Psoas muscle (tissue), 8 donors: Measurements from ENCODE around the gene OSBPL9. TPM values are rescaled to one million over a fixed set of nuclear protein-coding genes. Genes with fewer than 3 reads are reported as not detected.
A peak's percentile ranks its signal among the peaks of the same experiment; 100 is the strongest.

Experiments
- ATAC-seq, 4 donors: fragments of 200-7000 bp; cut with Tn5 transposase; one replicate each; pipeline ENCODE4 v1.9.1; 2020; ENCODE audit warnings: moderate library complexity in 3 of 4, mild to moderate bottlenecking in 2 of 4
- DNase-seq, 2 donors: peaks; one replicate each; pipeline ENCODE4 v3.0.0-alpha.2; 2020
- H3K27ac ChIP-seq: fragments of 200-600 bp; one replicate; pipeline ENCODE4 v1.8.0; 2022
- H3K27me3 ChIP-seq, 3 donors: fragments of 200-600 bp in 1 of 3; one replicate each; pipeline versions ENCODE4 v1.6.1 to v1.8.0; 2013 to 2022; ENCODE audit warnings: low read length in 2 of 3, mild to moderate bottlenecking in 2 of 3, moderate library complexity in 1 of 3; ENCODE audit not compliant: insufficient read depth in 3 of 3
- H3K36me3 ChIP-seq, 2 donors: fragments of 200-600 bp in 1 of 2; one replicate each; pipeline versions ENCODE4 v1.6.1 to v1.8.0; 2013 to 2022; ENCODE audit warnings: low read depth in 1 of 2, mild to moderate bottlenecking in 1 of 2, moderate library complexity in 1 of 2; ENCODE audit not compliant: insufficient read depth in 1 of 2
- H3K4me1 ChIP-seq: fragments of 200-600 bp; one replicate; pipeline ENCODE4 v1.8.0; 2022
- H3K4me3 ChIP-seq: fragments of 200-600 bp; one replicate; pipeline ENCODE4 v1.8.0; 2022; ENCODE audit warnings: mild to moderate bottlenecking
- H3K9me3 ChIP-seq: fragments of 200-600 bp; one replicate; pipeline ENCODE4 v1.8.0; 2022
- WGBS, 3 donors: extraction: QIAGEN DNeasy Blood & Tissue Kit; methylation state at CpG; one replicate each; pipeline versions ENCODE4 v1.1.6 to v1.1.7; 2013; 5-methylcytosine and 5-hydroxymethylcytosine counted together
- intact Hi-C, 2 donors: fragments of 100-400 bp; cut with DNase I; formaldehyde crosslinking; loops; one replicate each; pipeline versions ENCODE4 v1.11.0 to v1.14.2; 2022
- polyA plus RNA-seq, 3 donors: library from polyadenylated mRNA; stranded (reverse); fragments of 200-250 nt; gene quantifications; one replicate each; pipeline ENCODE4 v1.2.3, GENCODE V29; 2013
- total RNA-seq, 4 donors: library from RNA; stranded (reverse); fragmentation: NEBNext Ultra II Directional in 2 of 4; extraction: Animal tissue kit (Norgen Biotek cat#: 25700) in 2 of 4; gene quantifications; one replicate each; pipeline versions ENCODE4 v1.2.1 to v1.2.4, GENCODE V29; 2021 to 2023
- TF ChIP-seq, protein P1 (sequence below): fragments of 200-600 bp; IDR thresholded peaks from one replicate; pipeline ENCODE4 v1.8.0; 2022; ENCODE audit warnings: antibody characterized with exemption
- donor health status: healthy with polysubstance abuse.
- donor health status: DM: no; HTN: no; CAD: no; lungs with moderate emphysema.
- donor health status: Bipolar disorder and iron deficiency.
- donor health status: healthy.
- donor health status: DM: yes; HTN: yes; CAD: no.
- donor health status: DM: no; HTN: no; CAD: no.
- donor health status: DM: no; HTN: no; CAD: no.
- donor health status: DM: yes; HTN: yes; CAD: no.

The OSBPL9 gene
- total and polyA plus RNA-seq, 7 donors, result 15.6 to 141 (median 60.6) TPM

DNA sequence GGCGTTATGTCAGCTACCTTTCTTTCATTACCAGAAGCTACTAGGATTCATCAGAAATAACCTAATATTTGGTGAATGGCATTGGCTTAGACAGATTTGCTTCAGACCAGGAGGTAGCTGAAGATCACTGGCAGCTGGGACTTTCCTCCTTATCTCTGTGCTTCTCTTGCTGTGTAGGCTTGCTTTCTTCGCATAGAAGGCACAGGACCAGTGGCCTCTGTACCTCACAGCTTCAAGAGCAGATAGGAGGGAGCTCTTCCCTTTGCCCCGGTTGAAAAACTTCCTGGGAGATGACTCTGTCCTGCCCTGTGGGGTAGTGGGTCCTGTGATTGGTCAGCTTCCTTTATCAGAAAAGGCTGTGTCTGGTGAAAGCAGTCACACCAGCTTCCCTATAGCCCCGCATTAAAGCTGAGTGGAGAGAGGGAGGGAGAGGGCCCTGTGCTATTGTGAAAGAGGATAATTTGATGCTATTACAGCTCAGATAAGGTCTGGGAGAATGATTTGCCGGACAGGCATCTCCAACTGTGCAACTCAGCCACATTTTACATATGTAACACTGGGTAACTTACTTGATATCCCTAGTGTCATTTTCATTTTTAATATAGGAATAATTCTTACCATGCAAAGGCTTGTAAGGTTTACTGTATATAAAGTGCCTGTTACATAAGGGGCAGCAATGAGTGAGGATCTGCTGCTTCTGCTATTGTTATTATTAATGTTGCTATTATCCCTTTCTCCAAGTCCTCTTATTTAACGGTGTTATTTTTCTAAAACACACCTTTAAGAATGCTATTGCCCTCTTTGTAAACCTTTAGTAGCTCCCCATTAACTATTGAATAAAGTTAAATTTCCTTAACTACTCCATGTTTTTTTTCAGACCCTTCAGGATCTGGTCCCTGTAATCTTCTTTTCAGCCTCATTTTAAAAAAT, 31.6 kb downstream of the OSBPL9 start:
- 50 to 64% (median 55%) methylated on average over 6 of the region's 6 CpGs for WGBS, 3 donors
- no peak for DNase-seq
- peaks cover 6% of the 10 kb centered on the region for H3K9me3 ChIP-seq
- intact Hi-C loops, result no loop called here
- peak overlapping the region; percentile 76 for H3K27ac ChIP-seq
- no peak overlapping the region for H3K4me3 ChIP-seq
- peak; percentile 71 to 81 (median 76) for ATAC-seq
- no peaks in the 10 kb centered on the region for H3K27me3 ChIP-seq
- TF ChIP-seq, protein P1, sequence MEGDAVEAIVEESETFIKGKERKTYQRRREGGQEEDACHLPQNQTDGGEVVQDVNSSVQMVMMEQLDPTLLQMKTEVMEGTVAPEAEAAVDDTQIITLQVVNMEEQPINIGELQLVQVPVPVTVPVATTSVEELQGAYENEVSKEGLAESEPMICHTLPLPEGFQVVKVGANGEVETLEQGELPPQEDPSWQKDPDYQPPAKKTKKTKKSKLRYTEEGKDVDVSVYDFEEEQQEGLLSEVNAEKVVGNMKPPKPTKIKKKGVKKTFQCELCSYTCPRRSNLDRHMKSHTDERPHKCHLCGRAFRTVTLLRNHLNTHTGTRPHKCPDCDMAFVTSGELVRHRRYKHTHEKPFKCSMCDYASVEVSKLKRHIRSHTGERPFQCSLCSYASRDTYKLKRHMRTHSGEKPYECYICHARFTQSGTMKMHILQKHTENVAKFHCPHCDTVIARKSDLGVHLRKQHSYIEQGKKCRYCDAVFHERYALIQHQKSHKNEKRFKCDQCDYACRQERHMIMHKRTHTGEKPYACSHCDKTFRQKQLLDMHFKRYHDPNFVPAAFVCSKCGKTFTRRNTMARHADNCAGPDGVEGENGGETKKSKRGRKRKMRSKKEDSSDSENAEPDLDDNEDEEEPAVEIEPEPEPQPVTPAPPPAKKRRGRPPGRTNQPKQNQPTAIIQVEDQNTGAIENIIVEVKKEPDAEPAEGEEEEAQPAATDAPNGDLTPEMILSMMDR, result no peak
- peaks cover 0 to 18% of the 10 kb centered on the region in 2 donors for H3K36me3 ChIP-seq
- peaks cover 76% of the 10 kb centered on the region for H3K4me1 ChIP-seq

DNA sequence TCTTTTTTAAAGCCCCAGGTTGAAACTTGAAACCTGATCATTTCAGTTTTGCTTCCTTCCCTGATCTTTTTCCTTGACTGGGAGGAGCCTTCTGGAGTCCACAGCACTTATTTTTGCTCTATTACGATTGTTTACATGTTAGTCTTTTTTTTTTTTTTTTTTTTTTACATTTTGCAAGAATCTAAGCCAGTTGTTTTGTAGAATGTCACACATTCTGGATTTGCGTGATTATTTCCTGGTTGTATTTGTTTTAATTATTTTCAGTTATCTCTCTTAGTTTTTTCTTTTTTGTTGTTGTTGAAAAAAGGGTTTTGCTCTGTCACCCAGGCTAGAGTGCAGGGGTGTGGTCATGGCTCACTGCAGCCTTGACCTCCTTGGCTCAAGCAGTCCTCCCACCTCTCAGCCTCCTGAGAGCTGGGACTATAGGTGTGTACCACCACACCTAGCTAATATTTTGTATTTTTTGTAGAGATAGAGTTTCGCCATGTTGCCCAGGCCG, 32.8 kb downstream of the OSBPL9 start:
- H3K36me3 ChIP-seq, result peaks cover 0 to 29% of the 10 kb centered on the region in 2 donors
- TF ChIP-seq, protein P1, result no peak
- peaks cover 6% of the 10 kb centered on the region for H3K9me3 ChIP-seq
- DNase-seq, result no peak
- H3K4me3 ChIP-seq, result no peak overlapping the region
- no peaks in the 10 kb centered on the region for H3K27me3 ChIP-seq
- no peak for ATAC-seq
- H3K27ac ChIP-seq, result peak overlapping the region; percentile 76
- peaks cover 83% of the 10 kb centered on the region for H3K4me1 ChIP-seq
- intact Hi-C loops, result no loop called here
- WGBS, 3 donors, result 82 to 89% (median 83%) methylated on average over 4 of the region's 4 CpGs

DNA sequence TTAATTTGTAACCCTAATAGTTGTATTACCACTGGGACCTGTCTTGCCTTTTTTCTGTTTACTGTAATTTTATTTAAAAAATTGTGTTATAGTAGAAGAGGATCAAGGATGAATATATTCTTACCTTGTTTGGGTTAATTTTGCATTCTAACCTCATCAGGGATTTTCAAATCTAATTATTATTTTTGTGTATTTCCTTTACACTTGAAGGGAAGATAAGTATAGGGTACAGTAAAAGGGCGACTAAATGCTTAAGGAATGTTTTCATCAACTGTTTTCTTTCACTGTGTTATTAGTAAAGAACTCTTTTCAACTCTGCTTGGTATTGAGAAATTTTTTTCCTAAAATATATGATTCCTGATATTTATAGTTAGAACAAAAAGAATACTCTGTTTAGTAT, 33.3 kb downstream of the OSBPL9 start:
- intact Hi-C loops, result no loop called here
- Histone ChIP-seq H3K4me3 (no peak overlapping the region), H3K27ac (peak overlapping the region; percentile 76), H3K27me3 (no peaks in the 10 kb centered on the region), H3K36me3 (peaks cover 0 to 29% of the 10 kb centered on the region in 2 donors), H3K9me3 (peaks cover 6% of the 10 kb centered on the region), H3K4me1 (peaks cover 78% of the 10 kb centered on the region)
- no peak for DNase-seq
- 93 to 100% (median 96%) methylated on average over 1 of the region's 1 CpG for WGBS, 3 donors
- TF ChIP-seq, protein P1, result no peak
- no peak for ATAC-seq

DNA sequence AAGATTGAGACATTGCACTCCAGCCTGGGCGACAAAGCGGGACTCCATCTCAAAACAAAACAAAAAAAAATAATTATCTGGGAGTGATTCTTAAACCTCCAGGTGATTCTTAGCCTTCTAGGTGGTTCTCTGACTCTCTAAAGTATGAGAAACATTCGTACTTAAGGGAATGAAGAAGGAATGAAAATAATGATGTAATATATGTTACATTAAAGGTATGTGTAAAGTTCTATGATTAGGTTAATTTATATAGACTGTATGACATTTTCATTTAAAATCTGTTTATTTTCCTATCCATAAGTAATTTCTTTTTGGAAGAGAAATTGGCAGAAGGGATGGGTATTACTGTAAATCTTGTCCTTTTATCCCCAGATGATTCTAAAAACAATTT, 34.7 kb downstream of the OSBPL9 start:
- WGBS, 3 donors, result 94 to 97% (median 94%) methylated on average over 3 of the region's 3 CpGs
- Histone ChIP-seq H3K27me3 (no peaks in the 10 kb centered on the region), H3K36me3 (peaks cover 0 to 35% of the 10 kb centered on the region in 2 donors), H3K27ac (peak overlapping the region; percentile 66), H3K9me3 (peaks cover 5% of the 10 kb centered on the region), H3K4me3 (no peak overlapping the region), H3K4me1 (peaks cover 76% of the 10 kb centered on the region)
- TF ChIP-seq, protein P1, result no peak
- intact Hi-C loops, result no loop called here
- ATAC-seq (no peak), DNase-seq (no peak)
